Astrocyte (in vitro differentiated cells and primary cell): ENCODE measurements around the gene ACSS3. TPM values are rescaled to one million over a fixed set of nuclear protein-coding genes. Genes with fewer than 3 reads are reported as not detected.

Experiments used
- DNase-seq: peaks from one replicate; pipeline ENCODE4 v3.0.0-alpha.2; 2010; ENCODE audit warnings: low read depth
- FAIRE-seq: peaks from 2 replicates; lab custom pipeline; 2011; peaks lifted over from hg19 to GRCh38; lab: Jason Lieb, UNC
- H2AFZ ChIP-seq: 2 replicates; pipeline ENCODE4 v1.6.0; 2012; ENCODE audit warnings: low read depth, low read length, inconsistent platforms
- H3K27ac ChIP-seq: 2 replicates; pipeline ENCODE4 v1.5.1; 2011; ENCODE audit warnings: low read depth, low read length, inconsistent platforms
- H3K27me3 ChIP-seq: 2 replicates; pipeline ENCODE4 v1.6.0; 2011; ENCODE audit warnings: low read length, inconsistent platforms; ENCODE audit not compliant: insufficient read depth
- H3K36me3 ChIP-seq: 2 replicates; pipeline ENCODE4 v1.5.1; 2011; ENCODE audit warnings: low read length, inconsistent platforms; ENCODE audit not compliant: insufficient read depth
- H3K4me1 ChIP-seq: 2 replicates; pipeline ENCODE4 v1.5.1; 2011; ENCODE audit warnings: low read length, inconsistent platforms; ENCODE audit not compliant: insufficient read depth
- H3K4me2 ChIP-seq: 2 replicates; pipeline ENCODE4 v1.6.0; 2012; ENCODE audit warnings: low read length, inconsistent platforms
- H3K4me3 ChIP-seq: 2 replicates; pipeline ENCODE4 v1.5.1; 2011; ENCODE audit warnings: low read depth, mild to moderate bottlenecking, low read length, inconsistent platforms; ENCODE audit not compliant: insufficient read depth
- H3K79me2 ChIP-seq: 2 replicates; pipeline ENCODE4 v1.6.0; 2012; ENCODE audit warnings: mild to moderate bottlenecking, low read length, inconsistent platforms; ENCODE audit not compliant: insufficient read depth
- H3K9ac ChIP-seq: 2 replicates; pipeline ENCODE4 v1.6.0; 2012; ENCODE audit warnings: mild to moderate bottlenecking, low read length, inconsistent platforms
- H3K9me3 ChIP-seq: 2 replicates; pipeline ENCODE4 v1.5.1; 2012; ENCODE audit warnings: low read depth, mild to moderate bottlenecking, low read length, inconsistent platforms; ENCODE audit not compliant: insufficient read depth
- H4K20me1 ChIP-seq: 2 replicates; pipeline ENCODE4 v1.6.0; 2012; ENCODE audit warnings: low read length, inconsistent platforms; ENCODE audit not compliant: insufficient read depth
- H3K27ac Mint-ChIP-seq: one replicate; pipeline ENCODE4 v1.8.0; 2021; ENCODE audit warnings: mild to moderate bottlenecking, mixed read lengths; ENCODE audit not compliant: unreplicated experiment
- H3K27me3 Mint-ChIP-seq: one replicate; pipeline ENCODE4 v1.8.0; 2021; ENCODE audit warnings: low read depth, mixed read lengths; ENCODE audit not compliant: unreplicated experiment
- H3K36me3 Mint-ChIP-seq: one replicate; pipeline ENCODE4 v1.8.0; 2021; ENCODE audit warnings: low read depth, mixed read lengths; ENCODE audit not compliant: unreplicated experiment
- H3K4me1 Mint-ChIP-seq: one replicate; pipeline ENCODE4 v1.8.0; 2021; ENCODE audit warnings: low read depth, mixed read lengths; ENCODE audit not compliant: unreplicated experiment
- H3K4me3 Mint-ChIP-seq: one replicate; pipeline ENCODE4 v1.8.0; 2021; ENCODE audit warnings: mild to moderate bottlenecking, moderate library complexity, mixed read lengths; ENCODE audit not compliant: unreplicated experiment
- H3K9me3 Mint-ChIP-seq: one replicate; pipeline ENCODE4 v1.8.0; 2021; ENCODE audit warnings: mild to moderate bottlenecking, mixed read lengths; ENCODE audit not compliant: unreplicated experiment
- EZH2 ChIP-seq: IDR thresholded peaks from 2 replicates; pipeline ENCODE4 v1.6.1; 2012; ENCODE audit warnings: mild to moderate bottlenecking, low read length, inconsistent platforms; ENCODE audit not compliant: insufficient read depth
- total RNA-seq: library from RNA; stranded (reverse); gene quantifications from 2 replicates; pipeline ENCODE4 v1.2.1, GENCODE V29; 2021
- TF ChIP-seq, protein P1 (sequence below): IDR thresholded peaks from 2 replicates; pipeline ENCODE4 v1.5.1; 2011; ENCODE audit warnings: low read depth, mild to moderate bottlenecking, inconsistent platforms, low read length, moderate library complexity; ENCODE audit not compliant: insufficient read depth

The ACSS3 gene
- total RNA-seq, 1 donor from 2014 or later = 13.9 TPM

DNA sequence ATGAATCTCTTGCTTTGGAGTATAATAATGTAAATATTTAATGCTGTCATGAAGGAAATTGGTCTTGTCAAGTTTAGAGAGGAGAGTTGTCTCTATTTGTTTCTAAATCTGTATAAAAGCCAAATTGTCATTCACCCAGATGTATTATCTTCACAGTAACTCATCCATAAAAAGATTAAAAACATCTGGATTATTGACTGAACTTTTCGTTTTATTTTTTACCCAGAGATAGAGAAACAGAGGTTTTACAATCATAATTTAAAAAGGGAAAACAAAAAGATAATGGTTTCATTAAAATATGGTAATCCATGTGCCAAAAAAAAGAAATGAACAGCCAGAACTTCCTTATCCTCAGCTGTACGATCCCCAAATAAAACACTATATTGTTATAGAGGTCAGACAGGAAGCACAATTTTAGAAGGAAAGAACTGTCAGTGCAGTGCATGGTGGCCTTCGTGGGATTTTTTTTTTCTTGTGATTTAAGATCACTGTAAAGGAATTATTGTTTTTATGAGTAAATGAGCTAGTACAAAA, 125.9 kb downstream of the ACSS3 start:
- no peak for DNase-seq
- TF ChIP-seq, protein P1, sequence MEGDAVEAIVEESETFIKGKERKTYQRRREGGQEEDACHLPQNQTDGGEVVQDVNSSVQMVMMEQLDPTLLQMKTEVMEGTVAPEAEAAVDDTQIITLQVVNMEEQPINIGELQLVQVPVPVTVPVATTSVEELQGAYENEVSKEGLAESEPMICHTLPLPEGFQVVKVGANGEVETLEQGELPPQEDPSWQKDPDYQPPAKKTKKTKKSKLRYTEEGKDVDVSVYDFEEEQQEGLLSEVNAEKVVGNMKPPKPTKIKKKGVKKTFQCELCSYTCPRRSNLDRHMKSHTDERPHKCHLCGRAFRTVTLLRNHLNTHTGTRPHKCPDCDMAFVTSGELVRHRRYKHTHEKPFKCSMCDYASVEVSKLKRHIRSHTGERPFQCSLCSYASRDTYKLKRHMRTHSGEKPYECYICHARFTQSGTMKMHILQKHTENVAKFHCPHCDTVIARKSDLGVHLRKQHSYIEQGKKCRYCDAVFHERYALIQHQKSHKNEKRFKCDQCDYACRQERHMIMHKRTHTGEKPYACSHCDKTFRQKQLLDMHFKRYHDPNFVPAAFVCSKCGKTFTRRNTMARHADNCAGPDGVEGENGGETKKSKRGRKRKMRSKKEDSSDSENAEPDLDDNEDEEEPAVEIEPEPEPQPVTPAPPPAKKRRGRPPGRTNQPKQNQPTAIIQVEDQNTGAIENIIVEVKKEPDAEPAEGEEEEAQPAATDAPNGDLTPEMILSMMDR = no peak
- TF ChIP-seq EZH2 = no peak
- H3K27me3 Mint-ChIP-seq = no peaks in the 10 kb centered on the region

DNA sequence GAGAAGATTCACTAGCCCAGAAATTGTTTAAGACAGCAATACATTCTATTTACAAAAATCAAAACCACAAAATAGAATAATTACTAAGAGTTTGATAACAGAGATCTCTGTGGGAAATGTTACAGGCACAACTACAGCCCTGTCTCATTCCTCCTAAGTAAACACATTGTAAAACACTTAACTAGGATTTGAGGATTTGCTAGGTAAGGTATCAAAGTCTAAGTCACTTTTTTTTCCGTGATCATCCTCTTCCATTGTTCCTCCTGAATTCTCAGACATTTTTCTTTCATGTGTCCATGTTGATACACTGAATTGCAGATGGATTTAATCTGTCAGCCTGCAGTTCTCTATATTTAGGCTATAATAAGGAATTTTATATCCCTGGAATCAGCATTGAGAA, 127.5 kb downstream of the ACSS3 start:
- H3K9me3 ChIP-seq = no peaks in the 10 kb centered on the region
- H3K4me2 ChIP-seq = no peak overlapping the region
- no peak overlapping the region for H3K27ac ChIP-seq
- Mint-ChIP-seq H3K27ac (no peak overlapping the region), H3K4me3 (no peak overlapping the region), H3K9me3 (no peaks in the 10 kb centered on the region), H3K36me3 (no peaks in the 10 kb centered on the region), H3K4me1 (peaks cover 9% of the 10 kb centered on the region), H3K27me3 (no peaks in the 10 kb centered on the region)
- H3K9ac ChIP-seq = no peak overlapping the region
- DNase-seq = no peak
- no peak overlapping the region for H3K4me3 ChIP-seq
- H3K27me3 ChIP-seq = no peaks in the 10 kb centered on the region
- no peaks in the 10 kb centered on the region for H4K20me1 ChIP-seq
- no peak overlapping the region for H2AFZ ChIP-seq
- no peak for FAIRE-seq
- TF ChIP-seq EZH2 = no peak
- TF ChIP-seq, protein P1 = no peak
- no peaks in the 10 kb centered on the region for H3K36me3 ChIP-seq
- peaks cover 13% of the 10 kb centered on the region for H3K4me1 ChIP-seq
- no peaks in the 10 kb centered on the region for H3K79me2 ChIP-seq

More for the DNA sequence above, 125.9 kb downstream of the ACSS3 start:
- Histone ChIP-seq H4K20me1 (no peaks in the 10 kb centered on the region), H3K4me3 (no peak overlapping the region), H3K27me3 (no peaks in the 10 kb centered on the region), H3K4me2 (no peak overlapping the region), H3K9me3 (no peaks in the 10 kb centered on the region), H2AFZ (no peak overlapping the region), H3K36me3 (no peaks in the 10 kb centered on the region), H3K4me1 (no peaks in the 10 kb centered on the region), H3K9ac (no peak overlapping the region), H3K27ac (no peak overlapping the region), H3K79me2 (no peaks in the 10 kb centered on the region)
- Mint-ChIP-seq H3K27ac (no peak overlapping the region), H3K4me3 (no peak overlapping the region), H3K36me3 (no peaks in the 10 kb centered on the region), H3K4me1 (no peaks in the 10 kb centered on the region), H3K9me3 (no peaks in the 10 kb centered on the region)
- FAIRE-seq = no peak

DNA sequence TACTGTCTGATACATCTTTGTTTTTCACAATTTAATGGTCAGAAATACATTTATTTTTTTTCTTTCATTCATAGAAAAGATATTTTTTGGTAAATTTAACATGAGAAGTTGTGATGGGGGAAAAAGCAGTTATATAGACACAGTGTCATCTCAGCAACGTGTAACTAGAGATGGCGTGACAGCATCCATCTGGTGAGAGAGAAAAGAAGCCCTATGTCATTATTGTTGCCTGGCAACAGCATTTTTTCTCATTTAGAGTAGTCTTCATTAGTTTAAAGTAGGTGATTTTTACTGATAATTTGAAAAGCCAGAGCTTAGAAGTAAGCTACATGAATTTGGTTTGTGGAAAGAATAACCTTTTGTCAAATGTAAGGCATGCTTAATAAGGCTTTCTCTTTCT, 128.6 kb downstream of the ACSS3 start:
- H3K9me3 ChIP-seq = no peaks in the 10 kb centered on the region
- H3K27me3 Mint-ChIP-seq = no peaks in the 10 kb centered on the region
- H4K20me1 ChIP-seq = no peaks in the 10 kb centered on the region
- peaks cover 10% of the 10 kb centered on the region for H3K4me1 Mint-ChIP-seq
- peaks cover 13% of the 10 kb centered on the region for H3K4me1 ChIP-seq
- no peak overlapping the region for H3K4me3 Mint-ChIP-seq
- no peaks in the 10 kb centered on the region for H3K79me2 ChIP-seq
- H3K27ac ChIP-seq = no peak overlapping the region
- no peak for FAIRE-seq
- H3K27me3 ChIP-seq = no peaks in the 10 kb centered on the region
- no peaks in the 10 kb centered on the region for H3K36me3 ChIP-seq
- TF ChIP-seq, protein P1 = no peak
- TF ChIP-seq EZH2 = no peak
- H2AFZ ChIP-seq = no peak overlapping the region
- no peak for DNase-seq
- no peak overlapping the region for H3K4me2 ChIP-seq
- no peak overlapping the region for H3K4me3 ChIP-seq
- no peaks in the 10 kb centered on the region for H3K36me3 Mint-ChIP-seq
- no peak overlapping the region for H3K27ac Mint-ChIP-seq
- H3K9me3 Mint-ChIP-seq = no peaks in the 10 kb centered on the region
- no peak overlapping the region for H3K9ac ChIP-seq
